Peyer's patch (tissue), 4 donors: ENCODE measurements around the gene STAP1. TPM values are rescaled to one million over a fixed set of nuclear protein-coding genes. Genes with fewer than 3 reads are reported as not detected.

Experiments
- DNase-seq, 3 donors: peaks; one replicate each; pipeline ENCODE4 v3.0.0-alpha.2; 2017 to 2019
- H3K27ac ChIP-seq, 4 donors: fragments of 200-600 bp; sonication (generic); one replicate each; pipeline ENCODE4 v1.5.1; 2016 to 2019
- H3K27me3 ChIP-seq, 2 donors: fragments of 200-600 bp; sonication (generic); one replicate each; pipeline ENCODE4 v1.5.1; 2019
- H3K36me3 ChIP-seq, 3 donors: fragments of 200-600 bp; sonication (generic); one replicate each; pipeline ENCODE4 v1.5.1; 2016 to 2019
- H3K4me1 ChIP-seq, 4 donors: fragments of 200-600 bp; sonication (generic); one replicate each; pipeline ENCODE4 v1.5.1; 2016 to 2019
- H3K4me3 ChIP-seq, 4 donors: fragments of 200-600 bp; sonication (generic); 1 replicate in 3 of 4; 2 replicates in 1 of 4; pipeline ENCODE4 v1.5.1; 2016 to 2019; ENCODE audit warnings: mild to moderate bottlenecking in 1 of 4
- H3K9me3 ChIP-seq, 4 donors: fragments of 200-600 bp; sonication (generic); one replicate each; pipeline ENCODE4 v1.5.1; 2016 to 2019; ENCODE audit warnings: mild to moderate bottlenecking in 1 of 4
- POLR2A ChIP-seq, 2 donors: fragments of 450-650 bp; IDR thresholded peaks; one replicate each; pipeline ENCODE4 v1.5.1; 2017; ENCODE audit warnings: antibody characterized with exemption in 2 of 2, mild to moderate bottlenecking in 2 of 2, moderate library complexity in 2 of 2
- total RNA-seq, 4 donors: library from RNA; depleted of rRNA; stranded (reverse); fragments of >200 nt; gene quantifications; one replicate each; pipeline ENCODE4 v1.1.0, GENCODE V29; 2016
- TF ChIP-seq, protein P1 (sequence below), 6 experiments: fragments of 450-650 bp in 4 of 6; fragments of 200-600 bp in 2 of 6; sonication (generic) in 1 of 6; IDR thresholded peaks; one replicate each; pipeline ENCODE4 v1.5.1; 2017 to 2019; ENCODE audit warnings: antibody characterized with exemption in 6 of 6, mild to moderate bottlenecking in 3 of 6, moderate library complexity in 1 of 6

STAP1 gene
- total RNA-seq, 4 donors from 2014 or later, result 1.5 to 13.2 TPM; not detected in 2

DNA sequence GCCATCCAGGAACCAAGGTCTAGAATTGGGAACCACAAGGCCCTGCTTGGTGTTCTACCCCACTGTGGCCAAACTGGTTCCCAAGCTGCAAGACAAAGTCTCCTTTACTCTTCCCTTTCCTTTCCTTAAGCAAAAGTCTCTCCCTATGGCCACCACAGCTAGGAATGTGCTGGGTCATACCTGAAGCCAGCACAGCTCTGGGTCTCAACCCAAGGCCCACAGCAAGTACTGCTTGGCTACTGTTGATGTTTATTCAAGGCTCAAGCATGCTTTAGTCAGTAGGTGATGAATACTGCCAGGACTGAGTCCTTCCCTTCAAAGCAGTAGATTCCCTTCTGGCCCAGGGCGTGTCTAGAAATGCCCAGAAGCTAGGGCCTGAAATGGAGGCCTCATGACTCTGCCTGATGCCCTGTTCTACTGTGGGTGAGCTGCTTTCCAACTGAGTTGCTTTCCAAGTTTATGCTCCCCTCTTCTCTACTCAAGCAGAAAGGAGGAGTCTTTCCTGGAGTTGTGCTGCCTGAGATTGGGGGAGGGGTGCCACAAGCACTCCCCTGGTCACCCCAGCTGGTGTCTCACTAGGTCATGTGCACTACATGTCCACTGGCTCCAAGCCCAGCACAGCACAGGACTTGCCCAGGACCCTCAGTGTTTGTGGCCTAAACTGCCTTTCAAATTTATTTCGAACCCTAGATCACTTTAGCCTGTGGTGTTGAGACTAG, 44.9 kb downstream of the STAP1 start:
- Histone ChIP-seq H3K4me1 (no peaks in the 10 kb centered on the region), H3K36me3 (no peaks in the 10 kb centered on the region), H3K9me3 (no peaks in the 10 kb centered on the region), H3K27ac (no peak overlapping the region), H3K27me3 (no peaks in the 10 kb centered on the region), H3K4me3 (no peak overlapping the region)
- TF ChIP-seq POLR2A (IDR thresholded peaks at IDR 0.05), result no peak
- TF ChIP-seq, protein P1, sequence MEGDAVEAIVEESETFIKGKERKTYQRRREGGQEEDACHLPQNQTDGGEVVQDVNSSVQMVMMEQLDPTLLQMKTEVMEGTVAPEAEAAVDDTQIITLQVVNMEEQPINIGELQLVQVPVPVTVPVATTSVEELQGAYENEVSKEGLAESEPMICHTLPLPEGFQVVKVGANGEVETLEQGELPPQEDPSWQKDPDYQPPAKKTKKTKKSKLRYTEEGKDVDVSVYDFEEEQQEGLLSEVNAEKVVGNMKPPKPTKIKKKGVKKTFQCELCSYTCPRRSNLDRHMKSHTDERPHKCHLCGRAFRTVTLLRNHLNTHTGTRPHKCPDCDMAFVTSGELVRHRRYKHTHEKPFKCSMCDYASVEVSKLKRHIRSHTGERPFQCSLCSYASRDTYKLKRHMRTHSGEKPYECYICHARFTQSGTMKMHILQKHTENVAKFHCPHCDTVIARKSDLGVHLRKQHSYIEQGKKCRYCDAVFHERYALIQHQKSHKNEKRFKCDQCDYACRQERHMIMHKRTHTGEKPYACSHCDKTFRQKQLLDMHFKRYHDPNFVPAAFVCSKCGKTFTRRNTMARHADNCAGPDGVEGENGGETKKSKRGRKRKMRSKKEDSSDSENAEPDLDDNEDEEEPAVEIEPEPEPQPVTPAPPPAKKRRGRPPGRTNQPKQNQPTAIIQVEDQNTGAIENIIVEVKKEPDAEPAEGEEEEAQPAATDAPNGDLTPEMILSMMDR (IDR thresholded peaks at IDR 0.05), result no peak
- DNase-seq, result no peak

DNA sequence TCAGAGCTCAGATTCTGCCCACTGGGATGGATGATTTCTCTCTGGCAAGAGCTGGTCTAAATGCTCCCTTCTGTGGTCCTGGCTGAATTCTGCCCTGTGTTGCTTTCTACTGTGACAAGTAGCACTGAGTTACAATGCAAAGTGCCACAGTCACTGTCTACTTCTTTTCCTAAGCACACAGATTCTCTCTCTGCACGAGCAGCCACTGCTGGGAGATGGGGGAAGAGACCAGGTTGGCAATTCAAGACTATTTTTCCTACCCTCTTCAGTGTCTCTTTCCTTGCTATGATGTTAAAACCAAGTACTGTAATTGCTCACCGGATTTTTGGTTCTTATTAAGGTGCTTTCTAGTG, 45.5 kb downstream of the STAP1 start:
- TF ChIP-seq, protein P1 (IDR thresholded peaks at IDR 0.05), result no peak
- no peak for TF ChIP-seq POLR2A (IDR thresholded peaks at IDR 0.05)
- H3K4me1 ChIP-seq, result no peaks in the 10 kb centered on the region
- no peak overlapping the region for H3K4me3 ChIP-seq
- no peaks in the 10 kb centered on the region for H3K27me3 ChIP-seq
- H3K27ac ChIP-seq, result no peak overlapping the region
- DNase-seq, result no peak
- H3K9me3 ChIP-seq, result no peaks in the 10 kb centered on the region
- no peaks in the 10 kb centered on the region for H3K36me3 ChIP-seq

DNA sequence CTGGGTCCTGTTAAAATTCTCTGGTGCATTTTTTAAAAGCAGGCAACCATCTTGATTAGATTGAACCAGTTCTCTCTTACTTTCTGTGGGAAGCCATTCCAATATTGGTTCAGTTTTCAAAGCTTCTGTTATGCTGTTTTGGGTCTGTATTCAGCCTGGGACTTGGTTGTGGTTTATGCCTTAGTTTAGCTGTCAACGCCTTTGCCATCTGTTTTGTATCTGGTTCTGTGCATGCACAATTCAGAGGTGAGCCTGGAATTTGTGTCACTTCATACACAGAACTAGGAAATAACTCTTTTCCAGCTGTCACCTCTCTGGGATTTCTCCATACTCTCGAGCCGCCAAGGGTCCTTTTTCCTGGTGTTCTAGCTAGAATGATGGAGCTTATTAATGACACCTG, 46.2 kb downstream of the STAP1 start:
- no peak for TF ChIP-seq POLR2A (IDR thresholded peaks at IDR 0.05)
- TF ChIP-seq, protein P1 (IDR thresholded peaks at IDR 0.05), result no peak
- no peaks in the 10 kb centered on the region for H3K27me3 ChIP-seq
- H3K36me3 ChIP-seq, result no peaks in the 10 kb centered on the region
- no peak for DNase-seq
- no peak overlapping the region for H3K27ac ChIP-seq
- peaks cover 0 to 5% (median 0%) of the 10 kb centered on the region in 4 donors for H3K9me3 ChIP-seq
- H3K4me3 ChIP-seq, result no peak overlapping the region
- H3K4me1 ChIP-seq, result no peaks in the 10 kb centered on the region

DNA sequence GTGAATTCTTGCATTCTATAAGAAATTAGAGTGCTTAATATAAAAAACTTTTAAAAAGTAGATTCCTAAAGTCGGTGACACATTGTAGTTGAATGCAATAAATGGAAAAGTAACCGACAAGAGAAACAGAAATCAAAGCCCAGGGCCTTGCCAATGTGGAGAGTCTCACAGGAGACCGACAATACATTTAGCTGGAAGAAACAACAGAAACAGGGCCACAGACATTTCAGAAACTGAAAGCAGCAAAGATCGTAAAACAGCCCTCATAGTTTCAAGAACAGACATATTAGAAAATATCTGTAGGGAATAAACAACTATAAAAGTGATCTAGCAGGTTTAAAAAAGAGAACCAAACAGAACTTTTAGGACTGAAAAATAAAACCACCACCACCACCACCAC, 49.5 kb downstream of the STAP1 start:
- no peak for TF ChIP-seq POLR2A (IDR thresholded peaks at IDR 0.05)
- TF ChIP-seq, protein P1 (IDR thresholded peaks at IDR 0.05), result no peak
- Histone ChIP-seq H3K9me3 (peaks cover 0 to 5% (median 0%) of the 10 kb centered on the region in 4 donors), H3K27ac (no peak overlapping the region), H3K4me1 (no peaks in the 10 kb centered on the region), H3K36me3 (no peaks in the 10 kb centered on the region), H3K27me3 (no peaks in the 10 kb centered on the region), H3K4me3 (no peak overlapping the region)
- no peak for DNase-seq

DNA sequence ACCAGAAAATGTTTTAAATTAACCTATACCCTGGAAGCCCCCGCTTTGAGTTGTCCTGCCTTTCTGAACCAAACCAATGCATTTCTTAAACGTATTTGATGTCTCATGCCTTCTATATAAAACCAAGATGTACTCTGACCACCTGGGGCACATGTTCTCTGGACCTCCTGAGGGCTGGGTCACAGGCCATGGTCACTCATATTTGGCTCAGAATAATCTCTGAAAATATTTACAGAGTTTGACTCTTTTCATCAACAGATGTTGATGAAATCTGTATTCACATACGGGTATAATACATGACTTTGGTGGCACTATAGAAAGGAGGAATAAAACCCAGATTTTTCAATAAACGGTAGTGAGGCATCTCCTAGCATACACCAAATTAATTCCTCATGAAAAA, 55.7 kb downstream of the STAP1 start:
- Histone ChIP-seq H3K4me3 (no peak overlapping the region), H3K36me3 (peaks cover 0 to 20% (median 0%) of the 10 kb centered on the region in 3 donors), H3K9me3 (peaks cover 0 to 4% (median 0%) of the 10 kb centered on the region in 4 donors), H3K4me1 (no peaks in the 10 kb centered on the region), H3K27ac (no peak overlapping the region), H3K27me3 (no peaks in the 10 kb centered on the region)
- no peak for DNase-seq
- TF ChIP-seq, protein P1 (IDR thresholded peaks at IDR 0.05), result no peak
- no peak for TF ChIP-seq POLR2A (IDR thresholded peaks at IDR 0.05)
